Activated T-cell treated with anti-CD3 and anti-CD28 coated beads for 4 hours (primary cell): Measurements from ENCODE around the gene P2RX6.
"Not testable (repeated sequence)": the region's sequence is repeated elsewhere in the genome, so short reads cannot be mapped to it uniquely, and the experiment has no call there.

Experiments used
- DNase-seq: peaks from one replicate; pipeline ENCODE4 v3.0.0-alpha.2; 2020

P2RX6 gene

GRCh38 chr22:20995329-20996030, 19.5 kb upstream of the P2RX6 start:
- DNase-seq, result no peak

GRCh38 chr22:20996031-20996410, 18.9 kb upstream of the P2RX6 start:
- DNase-seq, result no peak

- DNase-seq, result no peak
Observed at GRCh38 chr22:20996598-20997535, 18.1 kb upstream of the P2RX6 start.

GRCh38 chr22:20997536-20998257, 17.3 kb upstream of the P2RX6 start:
- no peak for DNase-seq

- DNase-seq, result no peak
Observed at GRCh38 chr22:20998411-20999336, 16.3 kb upstream of the P2RX6 start.

GRCh38 chr22:20999350-21000206, 15.4 kb upstream of the P2RX6 start:
- DNase-seq, result no peak

GRCh38 chr22:21000207-21000986, 14.6 kb upstream of the P2RX6 start:
- DNase-seq, result no peak

- no peak for DNase-seq
Observed at GRCh38 chr22:21000987-21001600, 13.9 kb upstream of the P2RX6 start.

GRCh38 chr22:21001601-21002325, 13.2 kb upstream of the P2RX6 start, which contains the start of gene THAP7:
Gene THAP7 (minus strand): TSS chr22:21002118. CDS start chr22:21001911, 207 bp downstream.
- DNase-seq, result peak; percentile 95

- no peak for DNase-seq
Observed at GRCh38 chr22:21003782-21004181, 11.2 kb upstream of the P2RX6 start.

GRCh38 chr22:21009208-21009607, 5.8 kb upstream of the P2RX6 start:
- not testable (repeated sequence) for DNase-seq

GRCh38 chr22:21009638-21010425, 5.1 kb upstream of the P2RX6 start:
- no peak for DNase-seq

GRCh38 chr22:21010426-21011113, 4.4 kb upstream of the P2RX6 start:
- DNase-seq, result no peak

GRCh38 chr22:21012446-21013407, 2.2 kb upstream of the P2RX6 start:
- DNase-seq, result no peak

- no peak for DNase-seq
Observed at GRCh38 chr22:21013657-21014201, 1.2 kb upstream of the P2RX6 start.

GRCh38 chr22:21014202-21014725, 701 bp upstream of the P2RX6 start:
- DNase-seq, result peak; percentile 52
